Stimulated activated CD4-positive, alpha-beta T cell treated with anti-CD3 and anti-CD28 coated beads, TNF-alpha, amount 100 ng/mL, for 1 hour (primary cell): ENCODE data around the gene RPL39L.

Source experiments
- DNase-seq, 3 donors: peaks; one replicate each; pipeline ENCODE4 v3.0.0-alpha.2; 2020; ENCODE audit warnings: low read depth in 3 of 3, low spot score in 1 of 3

The RPL39L gene

DNA sequence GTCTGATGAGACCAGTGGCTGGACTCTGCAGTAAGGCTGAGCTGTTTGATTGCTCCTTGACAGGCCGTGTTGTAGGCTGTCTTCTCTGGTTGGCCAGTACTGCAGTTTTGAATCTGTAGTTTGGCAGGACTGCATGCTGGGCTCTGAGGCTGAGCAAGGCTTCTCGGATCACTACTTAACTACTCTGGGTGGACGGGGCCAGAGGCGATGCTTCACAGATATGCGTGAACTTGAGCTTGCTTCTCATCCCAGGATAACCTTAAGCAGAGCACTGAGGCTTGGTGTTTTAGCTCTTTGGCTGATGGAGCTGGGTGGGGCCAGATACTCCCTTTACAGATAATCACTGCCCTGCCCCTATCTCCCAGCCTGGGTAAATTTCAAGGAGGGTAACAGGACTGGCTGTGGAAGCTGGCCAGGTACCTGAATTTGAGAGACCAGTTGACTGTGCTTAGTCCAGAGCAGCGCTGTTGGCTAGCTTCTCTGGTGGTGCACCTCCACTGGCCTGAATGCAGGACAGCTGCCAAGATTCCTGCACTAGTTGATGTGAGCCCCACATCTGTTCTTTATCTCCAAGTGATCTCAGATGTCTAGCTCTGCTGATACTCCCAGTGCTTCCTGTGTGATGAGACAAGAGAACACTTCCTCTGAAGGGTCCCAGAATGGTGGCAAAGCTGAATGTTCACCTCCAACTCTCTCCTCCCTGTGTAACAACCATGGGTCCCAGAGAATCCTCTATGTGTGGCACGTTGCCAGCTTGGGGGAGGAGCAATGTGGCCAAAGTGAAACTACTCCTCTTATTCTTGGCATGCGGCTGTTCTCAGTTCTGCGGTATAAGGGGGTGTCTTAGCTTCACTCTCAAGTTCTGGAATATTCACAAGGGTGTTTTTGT lies 37.9 kb downstream of the RPL39L start:
- DNase-seq = peak in 2 of 3 donors; percentile 13 to 26

DNA sequence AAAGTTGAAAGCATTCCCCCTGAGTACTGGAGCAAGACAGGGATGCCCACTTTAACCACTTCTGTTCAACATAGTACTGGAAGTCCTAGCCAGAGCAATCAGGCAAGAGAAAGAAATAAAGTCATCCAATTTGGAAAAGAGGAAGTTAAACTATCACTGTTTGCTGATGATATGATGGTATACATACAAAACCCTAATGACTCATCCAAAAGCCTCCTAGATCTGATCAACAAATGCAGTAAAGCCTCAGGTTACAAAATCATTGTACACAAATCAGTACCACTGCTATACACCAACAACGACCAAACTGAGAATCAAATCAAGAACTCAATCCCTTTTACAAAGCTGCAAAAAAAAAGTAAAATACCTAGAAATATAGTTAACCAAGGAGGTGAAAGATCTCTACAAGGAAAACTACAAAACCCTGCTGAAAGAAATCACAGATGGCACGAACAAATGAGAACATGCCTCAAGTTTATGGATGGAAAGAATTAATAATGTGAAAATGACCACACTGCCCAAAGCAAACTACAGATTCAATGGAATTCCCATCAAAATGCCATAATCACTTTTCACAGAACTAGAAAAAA lies 40.3 kb downstream of the RPL39L start:
- no peak for DNase-seq

DNA sequence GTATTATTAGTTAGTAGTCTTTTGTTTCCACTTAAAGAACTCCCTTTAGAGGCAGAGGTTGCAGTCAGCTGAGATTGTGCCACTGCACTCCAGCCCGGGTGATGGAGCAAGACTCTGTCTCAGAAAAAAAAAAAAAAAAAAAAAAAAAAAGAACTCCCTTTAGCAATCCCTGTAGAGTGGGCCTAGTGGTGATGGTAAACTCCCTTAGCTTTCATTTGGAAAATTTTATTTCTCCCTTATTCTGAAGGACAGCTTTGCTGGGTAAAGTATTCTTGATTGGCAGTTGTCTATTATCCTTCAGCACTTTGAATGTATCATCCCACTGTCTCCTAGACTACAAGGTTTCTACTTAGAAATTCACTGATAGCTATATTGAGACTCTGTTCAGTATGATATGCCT lies 46.0 kb downstream of the RPL39L start:
- DNase-seq = no peak

DNA sequence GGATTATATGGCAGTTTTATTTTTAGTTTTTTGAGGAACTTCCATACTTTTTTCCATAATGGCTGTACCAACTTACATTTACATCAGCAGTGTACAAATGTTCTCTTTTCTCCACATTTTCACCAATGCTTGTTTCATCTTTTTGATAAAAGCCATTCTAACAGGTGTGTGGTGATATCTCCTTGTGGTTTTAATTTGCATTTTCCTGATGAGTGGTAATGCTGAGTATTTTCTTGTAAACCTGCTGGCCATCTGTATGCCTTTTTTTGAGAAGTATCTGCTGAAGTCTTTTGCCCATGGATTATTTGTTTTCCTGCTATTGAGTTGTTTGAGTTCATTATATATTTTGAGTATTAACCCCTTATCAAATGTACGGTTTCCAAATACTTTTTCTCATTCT lies 50.6 kb downstream of the RPL39L start:
- DNase-seq = no peak

DNA sequence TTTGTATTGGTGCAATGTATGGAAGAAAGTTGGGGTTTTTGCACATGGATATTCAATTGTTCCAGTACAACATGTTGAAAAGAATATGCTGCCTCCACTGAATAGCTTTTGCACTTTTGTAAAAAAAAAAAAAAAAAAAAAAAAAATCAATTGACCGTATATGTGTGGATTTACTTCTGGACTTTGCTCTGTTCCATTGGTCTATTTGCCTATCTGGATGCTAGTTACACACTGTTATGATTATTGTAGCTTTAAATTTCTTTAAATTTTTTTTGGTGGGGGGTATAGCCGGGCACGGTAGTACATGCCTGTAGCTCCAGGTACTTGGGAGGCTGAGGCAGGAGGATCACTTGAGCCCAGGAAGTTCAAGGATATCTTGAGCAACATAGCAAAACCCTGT lies 52.5 kb downstream of the RPL39L start:
- no peak for DNase-seq

DNA sequence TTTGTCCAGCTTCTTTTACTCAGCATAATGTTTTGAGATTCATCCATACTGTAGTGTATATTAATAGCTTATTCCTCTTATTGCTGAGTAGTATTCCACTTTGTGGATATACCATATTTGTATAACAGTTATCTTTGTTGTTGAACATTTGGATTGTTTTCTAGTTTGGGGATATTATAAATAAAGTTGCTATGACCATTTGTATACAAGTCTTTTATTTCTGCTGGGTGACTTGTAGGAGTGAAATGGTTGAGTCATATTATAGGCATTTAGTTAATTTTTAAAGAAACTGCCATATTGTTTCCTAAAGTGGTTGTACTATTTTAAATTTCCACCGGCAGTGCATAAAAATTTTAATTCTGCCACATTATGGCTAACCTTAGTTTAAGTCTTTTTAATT lies 53.4 kb downstream of the RPL39L start:
- DNase-seq = no peak

DNA sequence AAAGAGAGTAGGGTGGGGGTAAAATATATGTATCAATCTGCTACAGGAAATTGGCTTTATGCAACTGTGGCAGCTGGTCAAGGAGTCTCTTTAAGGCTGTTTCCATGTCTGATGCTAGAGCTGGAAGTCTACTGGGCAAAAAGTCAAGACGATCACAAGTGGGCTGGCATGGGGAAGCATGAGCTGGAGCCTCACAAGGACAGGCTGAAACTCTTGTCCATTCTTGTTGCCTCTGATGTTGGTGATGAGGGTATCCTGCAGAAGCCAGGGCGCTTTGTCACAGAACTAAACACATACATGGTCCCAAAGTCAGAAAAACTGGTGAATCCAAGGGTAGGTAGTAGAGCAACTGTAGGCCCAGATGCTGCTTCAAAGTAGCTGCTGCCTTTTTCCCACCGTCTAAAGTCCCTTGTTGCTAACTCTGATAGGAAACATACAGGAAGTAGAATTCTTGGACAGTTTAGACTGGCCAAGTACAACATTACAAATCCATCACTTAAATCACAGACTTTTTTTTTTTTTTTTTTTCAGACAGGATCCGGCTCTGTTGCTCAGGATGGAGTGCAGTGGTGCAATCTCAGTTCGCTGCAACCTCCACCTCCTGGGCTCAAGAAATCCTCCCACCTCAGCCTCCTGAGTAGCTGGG lies 54.2 kb downstream of the RPL39L start:
- DNase-seq = no peak

DNA sequence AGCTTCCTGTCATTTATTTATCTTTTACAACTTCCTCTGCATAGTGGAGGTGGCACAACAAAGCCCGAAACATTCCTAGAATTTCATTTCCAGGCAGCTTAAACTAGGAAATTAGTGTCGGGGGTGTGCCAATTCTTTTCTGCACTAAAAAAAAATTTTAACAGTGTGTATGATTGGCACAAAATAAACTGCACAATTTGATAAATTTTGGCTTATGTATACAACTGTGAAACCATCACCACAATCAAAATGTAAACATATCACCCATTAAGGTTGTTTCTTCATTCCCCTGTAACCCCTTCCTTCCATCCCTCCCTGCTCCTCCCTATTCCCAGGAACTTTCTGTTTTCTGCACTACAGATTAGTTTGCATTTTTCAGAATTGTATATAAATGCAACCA lies 54.7 kb downstream of the RPL39L start:
- DNase-seq = no peak

DNA sequence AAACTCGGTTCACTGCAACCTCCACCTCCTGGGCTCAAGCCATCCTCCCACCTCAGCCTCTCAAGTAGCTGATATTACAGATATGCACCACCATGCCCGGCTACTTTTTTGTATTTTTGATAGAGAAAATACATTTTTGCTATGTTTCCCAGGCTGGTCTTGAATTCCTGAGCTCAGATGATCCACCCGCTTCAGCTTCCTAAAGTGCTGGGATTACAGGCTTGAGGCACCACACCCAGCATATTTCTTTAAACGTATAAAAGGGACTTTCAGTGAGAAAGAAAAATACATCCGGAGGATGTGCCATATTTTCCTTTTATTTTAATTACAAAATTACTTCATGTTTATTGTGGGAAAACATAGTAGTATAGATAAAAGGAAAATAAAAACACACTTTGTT lies 55.2 kb downstream of the RPL39L start:
- DNase-seq = no peak

DNA sequence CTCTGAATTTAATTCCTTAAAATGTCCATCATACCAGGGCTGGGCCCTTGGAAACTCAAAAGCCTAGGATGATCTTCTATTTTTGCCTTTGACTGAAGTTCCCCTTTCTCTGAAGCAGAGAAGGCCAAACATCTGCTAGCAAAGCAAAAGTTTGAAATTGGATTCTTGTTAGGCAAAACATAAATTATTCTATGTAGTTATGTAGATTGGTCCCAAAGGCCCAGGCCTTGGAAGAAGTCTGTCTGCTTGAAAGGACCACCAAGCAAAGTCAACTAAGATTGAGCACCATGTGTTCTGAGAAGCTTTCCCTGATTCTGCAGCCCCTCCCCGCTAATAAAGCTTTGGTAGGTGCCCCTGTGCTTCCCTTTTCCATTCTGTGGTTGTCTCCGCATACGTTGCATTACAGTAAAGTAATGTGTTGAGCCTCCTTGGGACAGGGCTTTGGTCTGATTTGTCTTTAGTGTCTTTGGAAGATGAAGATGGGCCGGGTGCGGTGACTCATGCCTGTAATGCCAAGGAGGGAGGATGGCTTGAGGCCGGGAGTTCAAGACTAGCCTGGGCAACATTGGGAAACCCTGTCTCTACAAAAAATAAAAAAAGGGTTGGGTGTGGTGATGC lies 56.4 kb downstream of the RPL39L start:
- no peak for DNase-seq

DNA sequence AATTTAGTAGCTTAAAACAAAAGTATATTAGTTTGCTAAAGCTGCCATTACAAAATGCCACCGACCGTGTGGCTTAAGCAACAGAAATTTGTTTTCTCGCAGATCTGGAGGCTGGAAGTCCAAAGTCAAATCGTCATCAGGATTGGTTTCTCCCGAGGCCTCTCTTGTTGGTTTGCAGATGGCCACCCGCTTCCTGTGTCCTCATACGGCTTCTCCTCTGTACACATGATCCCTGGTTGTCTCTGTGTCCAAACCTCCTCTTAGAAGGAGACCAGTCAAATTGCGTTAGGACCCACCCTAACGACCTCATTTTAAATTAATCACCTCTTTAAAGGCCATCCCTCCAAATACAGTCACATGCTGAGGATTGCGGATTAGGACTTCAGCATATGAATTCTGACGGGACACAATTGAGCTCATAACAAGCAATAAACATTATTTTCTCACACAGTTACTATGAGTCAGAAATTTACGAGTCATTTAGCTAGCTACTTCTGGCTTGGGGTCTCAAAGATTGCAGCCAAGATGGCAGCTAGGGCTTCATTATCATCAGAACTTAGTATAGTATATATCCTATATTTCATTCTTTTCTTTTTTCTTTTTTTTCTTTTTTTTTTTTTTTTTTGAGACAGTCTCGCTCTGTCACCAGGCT lies 58.4 kb downstream of the RPL39L start:
- DNase-seq = no peak

DNA sequence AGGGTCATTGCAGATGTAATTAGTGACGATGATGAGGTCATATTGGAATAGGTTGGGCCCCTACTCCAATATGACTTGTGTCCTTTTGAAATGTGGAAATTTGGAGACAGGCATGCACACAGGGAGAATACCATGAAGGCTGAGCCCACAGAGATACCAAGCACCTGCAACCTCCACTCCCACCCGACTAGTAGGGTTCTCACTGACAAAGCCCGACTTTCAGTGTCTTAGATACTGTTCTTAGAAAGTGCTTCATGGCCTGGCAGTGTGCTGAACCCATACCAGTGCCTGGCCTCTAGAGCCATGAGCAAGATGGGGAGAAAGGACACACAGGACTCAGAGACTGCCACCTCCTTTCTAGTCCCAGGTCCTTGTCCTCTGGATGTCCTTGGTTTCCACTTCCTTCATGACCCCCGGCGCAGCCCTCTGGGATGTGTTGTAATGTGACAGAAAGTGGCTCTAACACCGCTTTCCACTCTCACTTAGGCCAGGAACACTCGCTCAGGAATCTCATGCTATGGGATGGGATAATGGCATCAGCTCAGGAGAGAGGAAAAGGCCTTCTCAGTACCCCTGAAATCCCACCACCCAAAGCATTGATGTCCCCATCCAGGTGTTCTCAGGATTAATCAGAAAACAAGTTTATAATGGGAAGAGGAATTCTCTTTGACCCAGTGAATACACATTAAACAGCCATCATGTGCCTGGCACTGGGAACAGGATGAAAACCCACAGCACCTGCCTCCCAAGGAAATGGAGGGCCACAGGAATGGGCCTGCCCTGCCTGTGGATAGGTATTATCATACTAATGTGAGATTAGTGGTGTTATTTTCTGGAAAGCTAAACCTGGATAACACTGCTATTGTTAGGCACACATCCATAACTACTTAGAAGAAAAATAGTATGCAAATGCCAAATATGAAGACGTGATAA lies 59.9 kb downstream of the RPL39L start:
- no peak for DNase-seq

DNA sequence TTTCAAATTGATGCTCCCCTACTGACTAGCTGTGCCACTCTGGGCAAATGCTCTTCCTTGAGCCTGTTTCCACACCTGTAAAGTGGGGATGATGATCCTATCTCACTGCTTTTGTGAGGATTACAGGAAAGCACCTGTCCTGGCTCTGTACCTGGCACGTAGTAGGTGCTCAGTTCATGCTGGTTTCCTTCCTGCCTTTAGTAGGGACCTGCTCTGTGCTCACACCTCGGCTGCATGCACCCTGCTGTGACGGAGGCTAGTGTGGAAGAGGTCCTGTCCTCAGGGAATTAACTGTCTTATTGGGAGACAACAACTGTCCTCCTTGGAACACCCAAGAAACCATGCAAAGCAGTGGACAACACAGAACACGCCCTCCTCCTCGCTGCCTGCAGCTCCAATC lies 61.8 kb downstream of the RPL39L start:
- DNase-seq = no peak

DNA sequence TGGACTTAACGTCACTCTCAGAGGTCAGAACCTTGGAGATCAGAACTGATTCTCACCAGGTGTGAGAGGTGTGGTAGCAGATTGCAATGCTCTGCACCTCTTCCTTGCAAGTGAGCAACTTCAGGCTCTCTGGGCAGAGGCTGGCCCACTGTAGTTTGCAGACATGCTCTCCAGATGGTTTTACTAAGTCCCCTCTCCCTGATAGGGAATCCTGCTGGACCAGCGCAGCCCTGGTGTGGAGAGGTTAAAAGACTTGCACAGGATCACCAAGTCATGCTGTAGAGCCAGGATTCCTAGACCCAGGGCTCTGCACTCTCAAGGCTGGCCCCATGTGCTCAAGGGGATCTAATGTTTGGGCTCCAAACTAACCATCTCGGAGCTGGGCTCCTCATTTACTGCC lies 62.2 kb downstream of the RPL39L start:
- no peak for DNase-seq

DNA sequence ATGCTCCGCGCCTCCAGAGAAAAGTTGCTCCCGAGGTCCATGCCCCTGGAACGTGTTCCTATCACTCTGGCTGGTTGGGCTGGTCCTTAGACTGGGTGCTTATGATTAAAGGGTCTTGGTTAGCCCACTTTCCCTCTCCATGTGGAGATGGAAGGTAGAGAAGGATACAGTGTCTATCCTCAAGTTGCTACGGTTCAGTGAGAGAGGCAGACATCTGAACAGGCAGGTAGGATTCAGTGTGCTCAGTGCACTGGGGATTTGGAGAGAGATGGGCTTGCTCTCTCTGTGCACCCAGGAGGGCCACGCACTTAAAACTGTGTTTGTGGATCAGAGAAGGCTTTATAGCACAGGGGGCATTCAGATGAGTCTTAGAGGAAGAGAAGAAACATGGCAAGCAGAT lies 63.0 kb downstream of the RPL39L start:
- no peak for DNase-seq

DNA sequence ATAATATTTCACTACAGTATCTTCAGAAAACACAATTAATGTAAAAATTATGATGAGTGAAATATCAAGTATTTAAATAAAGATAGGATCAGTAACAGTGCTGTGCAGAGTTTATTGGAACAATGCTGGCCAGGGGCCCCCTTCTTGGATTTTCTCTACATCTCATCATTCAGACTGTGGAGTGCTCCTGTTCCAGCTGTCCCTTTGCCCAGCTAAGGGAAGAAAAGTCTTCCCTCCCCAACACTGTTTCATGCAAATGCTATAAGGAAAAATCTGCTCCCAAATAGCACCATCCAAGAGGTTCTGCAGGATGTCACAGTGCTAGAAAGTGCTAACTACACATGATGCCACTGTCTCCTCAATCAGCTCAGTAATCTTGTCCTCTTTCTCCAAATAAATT lies 64.5 kb downstream of the RPL39L start:
- no peak for DNase-seq

DNA sequence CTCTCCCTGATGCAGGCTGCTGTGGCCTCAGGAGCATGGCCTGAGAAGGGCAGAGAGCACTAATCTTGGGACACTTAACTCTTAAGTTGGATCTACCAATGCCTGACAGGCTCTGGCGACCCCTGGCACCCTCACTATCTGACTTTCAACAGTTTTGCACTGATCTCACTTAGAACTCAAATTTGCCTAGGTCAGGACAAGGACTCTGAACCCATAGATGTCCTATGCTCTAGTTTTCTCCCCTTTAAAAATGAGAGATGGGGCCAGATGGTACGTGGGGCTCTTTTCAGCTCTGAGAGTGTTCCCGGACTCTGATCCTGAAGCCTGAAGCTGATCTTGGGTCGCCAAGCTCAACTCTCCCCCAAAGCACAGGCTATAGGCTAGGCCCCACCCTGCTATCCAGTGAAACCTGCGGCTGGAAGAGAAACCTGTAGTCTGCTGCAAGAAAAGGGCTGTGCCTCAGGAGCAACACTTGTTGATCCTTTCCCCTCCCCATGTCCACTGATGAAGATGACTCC lies 65.7 kb downstream of the RPL39L start:
- no peak for DNase-seq

DNA sequence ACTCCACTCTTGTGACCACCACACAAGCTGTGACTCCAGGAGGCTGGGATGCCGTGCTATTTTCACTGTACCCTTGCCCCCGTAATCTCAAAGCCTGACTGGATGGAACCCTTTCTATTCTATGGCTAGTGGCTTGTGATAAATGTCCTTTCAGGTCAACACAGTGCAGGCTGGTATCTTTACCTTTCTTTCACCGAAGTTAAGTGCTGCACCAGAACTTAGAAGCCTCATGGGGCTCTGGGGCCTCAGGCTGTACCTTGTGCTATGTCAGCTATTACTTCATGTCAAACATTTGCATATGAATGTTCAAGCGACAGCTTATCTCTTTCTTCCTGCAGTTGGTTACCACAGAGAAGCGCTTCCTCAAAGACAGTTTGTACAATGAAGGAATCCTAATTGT lies 66.8 kb downstream of the RPL39L start:
- DNase-seq = no peak

DNA sequence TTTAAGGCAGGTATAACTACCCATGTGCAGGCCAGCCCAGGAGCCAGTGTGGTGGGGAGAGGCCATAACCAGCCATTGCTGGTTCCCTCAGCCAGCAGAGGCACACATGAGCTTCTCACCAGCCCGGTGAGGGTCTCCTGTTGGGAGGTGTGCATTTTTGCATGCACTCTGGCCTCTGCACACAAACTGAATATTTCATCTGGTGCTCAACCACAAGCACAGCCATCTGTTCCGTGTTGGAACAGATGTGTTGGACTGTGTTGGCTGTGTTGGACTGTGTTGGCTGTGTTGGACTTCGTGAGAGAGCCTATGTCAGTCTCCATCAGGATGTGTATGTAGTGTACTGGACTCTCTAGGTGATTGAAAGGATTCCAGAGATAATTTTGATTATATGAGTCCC lies 67.2 kb downstream of the RPL39L start:
- DNase-seq = no peak
